K562 (cell line): ENCODE measurements around the gene RABGAP1. TPM values are rescaled to one million over a fixed set of nuclear protein-coding genes. Genes with fewer than 3 reads are reported as not detected.

Experiments
- ATAC-seq: fragments of 200-7000 bp; cut with Tn5 transposase; 3 replicates; pipeline ENCODE4 v1.9.1; 2020; ENCODE audit warnings: moderate library complexity
- BruUV-seq: library from RNA; stranded (reverse); fragments of 400-500 nt; replicated peaks from 2 replicates; lab custom pipeline; 2021; lab: Mats Ljungman, UMichigan
- CTCF ChIA-PET: fragments of 300-600 bp; formaldehyde crosslinking; extraction: SDS; loops from one replicate; lab custom pipeline; 2021; ENCODE audit warnings: low intra/inter-chr PET ratio; lab: Yijun Ruan, JAX
- POLR2A ChIA-PET: fragments of 300-600, 350-650 bp; sonication (Branson Sonifier 250); formaldehyde crosslinking; extraction: SDS; loops from one replicate; lab custom pipeline; 2021; ENCODE audit warnings: antibody characterized with exemption, inconsistent platforms; lab: Yijun Ruan, JAX
- DNase-seq, 4 experiments: peaks; one replicate each; pipeline versions ENCODE4 v3.0.0 to v3.0.0-alpha.2; 2011 to 2018; ENCODE audit warnings: low spot score in 3 of 4, mixed read lengths in 3 of 4; ENCODE audit errors: extremely low read depth in 1 of 4
- FAIRE-seq: peaks from 2 replicates; lab custom pipeline; 2011; peaks lifted over from hg19 to GRCh38; lab: Jason Lieb, UNC
- H2AFZ ChIP-seq: 2 replicates; pipeline ENCODE4 v1.6.0; 2011; ENCODE audit warnings: low read depth, low read length, control low read depth, inconsistent platforms
- H3K27ac ChIP-seq: fragments of 200-600 bp; 3 replicates; pipeline ENCODE4 v1.8.0; 2011; ENCODE audit warnings: low read depth, mild to moderate bottlenecking, control low read depth, inconsistent platforms, low read length, moderate library complexity, mixed read lengths; ENCODE audit errors: extremely low read depth
- H3K27me3 ChIP-seq, 2 experiments: fragments of 300-600 bp in 1 of 2; 2 replicates in 1 of 2; 3 replicates in 1 of 2; pipeline versions ENCODE4 v1.6.0 to v1.8.0; 2011; ENCODE audit warnings: inconsistent platforms in 2 of 2, low read length in 2 of 2, mild to moderate bottlenecking in 1 of 2, mixed read lengths in 1 of 2, moderate library complexity in 1 of 2; ENCODE audit not compliant: control insufficient read depth in 2 of 2, insufficient read depth in 2 of 2
- H3K36me3 ChIP-seq: fragments of 300-600 bp; 3 replicates; pipeline ENCODE4 v1.8.0; 2011; ENCODE audit warnings: mild to moderate bottlenecking, low read length, inconsistent platforms; ENCODE audit not compliant: control insufficient read depth, insufficient read depth
- H3K4me1 ChIP-seq, 2 experiments: fragments of 200-600 bp in 1 of 2; replicated peaks in 1 of 2; 2 replicates in 1 of 2; 3 replicates in 1 of 2; pipeline versions ENCODE4 v1.5.1 to v1.8.0; 2011; ENCODE audit warnings: inconsistent platforms in 2 of 2, low read length in 2 of 2, mild to moderate bottlenecking in 1 of 2, mixed read lengths in 1 of 2, moderate library complexity in 1 of 2; ENCODE audit not compliant: control insufficient read depth in 2 of 2, insufficient read depth in 2 of 2
- H3K4me2 ChIP-seq: 2 replicates; pipeline ENCODE4 v1.6.1; 2011; ENCODE audit warnings: low read length, control low read depth, inconsistent platforms, mixed read lengths; ENCODE audit not compliant: insufficient read depth
- H3K4me3 ChIP-seq: fragments of 200-600 bp; sonication (generic), shearing (Covaris generic); 2 replicates; pipeline ENCODE4 v1.5.1; 2016; ENCODE audit warnings: control low read depth, inconsistent platforms
- H3K79me2 ChIP-seq: fragments of 200-600 bp; 3 replicates; pipeline ENCODE4 v1.8.0; 2011; ENCODE audit warnings: low read length, inconsistent platforms; ENCODE audit not compliant: control insufficient read depth, insufficient read depth
- H3K9ac ChIP-seq, 2 experiments: 2 replicates each; pipeline versions ENCODE4 v1.6.0 to v1.6.1; 2011; ENCODE audit warnings: low read depth in 2 of 2, low read length in 2 of 2, control low read depth in 1 of 2, inconsistent platforms in 1 of 2, mild to moderate bottlenecking in 1 of 2, mixed read lengths in 1 of 2; ENCODE audit not compliant: insufficient read depth in 1 of 2
- H3K9me1 ChIP-seq: one replicate; pipeline ENCODE4 v1.6.0; 2011; ENCODE audit warnings: inconsistent platforms, mild to moderate bottlenecking, low read length, moderate library complexity; ENCODE audit not compliant: control insufficient read depth, insufficient read depth
- H3K9me3 ChIP-seq: replicated peaks from 2 replicates; pipeline ENCODE4 v1.5.1; 2011; ENCODE audit warnings: low read depth, low read length, inconsistent platforms; ENCODE audit not compliant: control insufficient read depth, insufficient read depth
- H4K20me1 ChIP-seq: replicated peaks from 2 replicates; pipeline ENCODE4 v1.6.1; 2011; ENCODE audit warnings: low read length, inconsistent platforms, mixed read lengths; ENCODE audit not compliant: control insufficient read depth, insufficient read depth
- ADNP ChIP-seq: fragments of 200-800 bp; sonication (Bioruptor generic); IDR thresholded peaks from 2 replicates; pipeline ENCODE4 v1.6.1; 2016; ENCODE audit warnings: missing genetic modification characterization, missing compliant biosample characterization
- ATF4 ChIP-seq: fragments of 450-650 bp; formaldehyde crosslinking; IDR thresholded peaks from 2 replicates; pipeline ENCODE4 v1.4.0; 2022; ENCODE audit warnings: mild to moderate bottlenecking, moderate library complexity
- CBFA2T3 ChIP-seq: fragments of 450-650 bp; IDR thresholded peaks from 2 replicates; pipeline ENCODE4 v1.6.1; 2017
- CREB3 ChIP-seq: fragments of 450-650 bp; conservative IDR thresholded peaks from 2 replicates; pipeline ENCODE4 v1.6.1; 2016; ENCODE audit warnings: missing genetic modification characterization, low read depth, mild to moderate bottlenecking, missing compliant biosample characterization, moderate library complexity
- HDAC8 ChIP-seq: fragments of 450-650 bp; IDR thresholded peaks from 2 replicates; pipeline ENCODE4 v1.6.1; 2016; ENCODE audit warnings: mild to moderate bottlenecking, missing genetic modification characterization, moderate library complexity, missing compliant biosample characterization
- NR2C1 ChIP-seq, 2 experiments: fragments of 450-650 bp; IDR thresholded peaks; 2 replicates each; pipeline ENCODE4 v1.6.1; 2017; ENCODE audit warnings: mild to moderate bottlenecking in 2 of 2, antibody characterized with exemption in 1 of 2, inconsistent platforms in 1 of 2, missing compliant biosample characterization in 1 of 2, missing genetic modification characterization in 1 of 2
- WGBS: fragments of 100-300 bp; shearing (Covaris generic); methylation state at CpG from one replicate; pipeline ENCODE4 v1.1.6; 2016; ENCODE audit warnings: low coverage, mixed read lengths; ENCODE audit not compliant: insufficient coverage; ENCODE audit errors: missing lambda C conversion rate; 5-methylcytosine and 5-hydroxymethylcytosine counted together
- in situ Hi-C: fragments of 300-500 bp; cut with MboI; formaldehyde crosslinking; loops from 4 replicates; pipeline ENCODE4 v1.15.0; 2018; ENCODE audit warnings: inconsistent platforms, mixed read lengths
- intact Hi-C: fragments of 100-400 bp; cut with micrococcal nuclease; formaldehyde crosslinking; loops from 2 replicates; pipeline ENCODE4 v1.14.2; 2022
- polyA plus RNA-seq, 8 experiments: library from polyadenylated mRNA; depleted of rRNA in 4 of 8; stranded (reverse) in 5 of 8; unstranded in 3 of 8; fragments of >200 nt; fragmentation: Nextera tagmentation in 2 of 8; fragmentation: Illumina TruSeq in 1 of 8; extraction: Ambion mirVana in 2 of 8; extraction: Trizol in 1 of 8; gene quantifications; 2 replicates each; pipeline versions ENCODE4 v1.2.1 to v1.2.3, GENCODE V29; 2011 to 2014; ENCODE audit warnings: inconsistent platforms in 1 of 8, missing spikeins in 1 of 8
- total RNA-seq, 7 experiments: library from RNA; depleted of rRNA in 6 of 7; stranded (reverse); fragments of >200 nt in 6 of 7; fragmentation: Illumina TruSeq in 2 of 7; extraction: Trizol in 2 of 7; gene quantifications; 2 replicates each; pipeline versions ENCODE4 v1.2.1 to v1.2.3, GENCODE V29; 2011 to 2021; ENCODE audit warnings: low replicate concordance in 1 of 7
- TF ChIP-seq, protein P1 (sequence below): sonication (generic); formaldehyde crosslinking; IDR thresholded peaks from 2 replicates; pipeline ENCODE4 v1.8.0; 2022; ENCODE audit warnings: missing genetic modification reagents, mild to moderate bottlenecking, moderate library complexity, borderline replicate concordance
- TF ChIP-seq, protein P2 (sequence below): sonication (generic); formaldehyde crosslinking; IDR thresholded peaks from 2 replicates; pipeline ENCODE4 v1.9.0; 2022; ENCODE audit warnings: mild to moderate bottlenecking, missing genetic modification reagents
- TF ChIP-seq, protein P3 (sequence below): fragments of 450-650 bp; formaldehyde crosslinking; IDR thresholded peaks from 2 replicates; pipeline ENCODE4 v1.4.0; 2022; ENCODE audit warnings: missing genetic modification characterization

Gene RABGAP1
- total and polyA plus RNA-seq, 9 of the 15 experiments (the other 6 are each of a cell fraction or from before 2014, with no cell fraction given): 1.5 to 22.7 (median 13.1) TPM

- Histone ChIP-seq H3K4me1 (no peaks in the 10 kb centered on the region; a peak in 1 of 5 replicates), H2AFZ (no peak overlapping the region), H3K9me1 (no peaks in the 10 kb centered on the region), H4K20me1 (no peaks in the 10 kb centered on the region), H3K9me3 (no peaks in the 10 kb centered on the region), H3K4me2 (no peak overlapping the region), H3K79me2 (no peaks in the 10 kb centered on the region), H3K27me3 (no peaks in the 10 kb centered on the region), H3K36me3 (peaks cover 46% of the 10 kb centered on the region), H3K4me3 (no peak overlapping the region), H3K9ac (no peak overlapping the region), H3K27ac (no peak overlapping the region)
- WGBS: 69% methylated on average over 1 of the region's 1 CpG
- DNase-seq (no peak), ATAC-seq (no peak; the same call in 1 of the 3 replicates), FAIRE-seq (no peak)
- intact Hi-C loops (loop anchor here (10.0 kb wide), 1 partner anchor 136 kb away; no protein-coding TSS in a partner anchor), in situ Hi-C loops (no loop called here)
- BruUV-seq: no TSS peak
- ChIA-PET CTCF (no interaction called here), POLR2A (no interaction called here)
- TF ChIP-seq, protein P1, sequence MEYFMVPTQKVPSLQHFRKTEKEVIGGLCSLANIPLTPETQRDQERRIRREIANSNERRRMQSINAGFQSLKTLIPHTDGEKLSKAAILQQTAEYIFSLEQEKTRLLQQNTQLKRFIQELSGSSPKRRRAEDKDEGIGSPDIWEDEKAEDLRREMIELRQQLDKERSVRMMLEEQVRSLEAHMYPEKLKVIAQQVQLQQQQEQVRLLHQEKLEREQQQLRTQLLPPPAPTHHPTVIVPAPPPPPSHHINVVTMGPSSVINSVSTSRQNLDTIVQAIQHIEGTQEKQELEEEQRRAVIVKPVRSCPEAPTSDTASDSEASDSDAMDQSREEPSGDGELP (CRISPR knock-in tag): no peak
- peak; percentile 29; the same call in 1 of the 2 replicates for TF ChIP-seq CBFA2T3
These were observed 148.2 kb downstream of the RABGAP1 start for GRCh38 chr9:123089040-123089439.

- DNase-seq: no peak
- no peak overlapping the region for H3K4me2 ChIP-seq
- H2AFZ ChIP-seq: no peak overlapping the region
- no peaks in the 10 kb centered on the region for H3K27me3 ChIP-seq
- ATAC-seq: no peak
- no TSS peak for BruUV-seq
- H4K20me1 ChIP-seq: no peaks in the 10 kb centered on the region
- H3K9me3 ChIP-seq: no peaks in the 10 kb centered on the region
- no peaks in the 10 kb centered on the region for H3K9me1 ChIP-seq
- intact Hi-C loops (loop anchor here (10.0 kb wide), 1 partner anchor 135 kb away; no protein-coding TSS in a partner anchor), in situ Hi-C loops (no loop called here)
- peaks cover 44% of the 10 kb centered on the region for H3K36me3 ChIP-seq
- no peak overlapping the region for H3K9ac ChIP-seq
- POLR2A ChIA-PET: interaction anchor here (1.4 kb wide), 1 partner anchor 12 kb away, joined by 3 read pairs; no protein-coding TSS in a partner anchor
- CTCF ChIA-PET: no interaction called here
- no peak overlapping the region for H3K4me3 ChIP-seq
- no peak for FAIRE-seq
- H3K79me2 ChIP-seq: no peaks in the 10 kb centered on the region
- H3K4me1 ChIP-seq: no peaks in the 10 kb centered on the region; a peak in 1 of 5 replicates
- 92% methylated on average over 5 of the region's 5 CpGs for WGBS
- H3K27ac ChIP-seq: no peak overlapping the region
- TF ChIP-seq NR2C1 (IDR thresholded peaks at IDR 0.05) (no peak), NR2C1 (tag; IDR thresholded peaks at IDR 0.05) (no peak), HDAC8 (tag) (no peak), ATF4 (no peak), CREB3 (tag) (no peak), ADNP (no peak)
- TF ChIP-seq, protein P2, sequence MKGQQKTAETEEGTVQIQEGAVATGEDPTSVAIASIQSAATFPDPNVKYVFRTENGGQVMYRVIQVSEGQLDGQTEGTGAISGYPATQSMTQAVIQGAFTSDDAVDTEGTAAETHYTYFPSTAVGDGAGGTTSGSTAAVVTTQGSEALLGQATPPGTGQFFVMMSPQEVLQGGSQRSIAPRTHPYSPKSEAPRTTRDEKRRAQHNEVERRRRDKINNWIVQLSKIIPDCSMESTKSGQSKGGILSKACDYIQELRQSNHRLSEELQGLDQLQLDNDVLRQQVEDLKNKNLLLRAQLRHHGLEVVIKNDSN: no peak
- TF ChIP-seq, protein P3, sequence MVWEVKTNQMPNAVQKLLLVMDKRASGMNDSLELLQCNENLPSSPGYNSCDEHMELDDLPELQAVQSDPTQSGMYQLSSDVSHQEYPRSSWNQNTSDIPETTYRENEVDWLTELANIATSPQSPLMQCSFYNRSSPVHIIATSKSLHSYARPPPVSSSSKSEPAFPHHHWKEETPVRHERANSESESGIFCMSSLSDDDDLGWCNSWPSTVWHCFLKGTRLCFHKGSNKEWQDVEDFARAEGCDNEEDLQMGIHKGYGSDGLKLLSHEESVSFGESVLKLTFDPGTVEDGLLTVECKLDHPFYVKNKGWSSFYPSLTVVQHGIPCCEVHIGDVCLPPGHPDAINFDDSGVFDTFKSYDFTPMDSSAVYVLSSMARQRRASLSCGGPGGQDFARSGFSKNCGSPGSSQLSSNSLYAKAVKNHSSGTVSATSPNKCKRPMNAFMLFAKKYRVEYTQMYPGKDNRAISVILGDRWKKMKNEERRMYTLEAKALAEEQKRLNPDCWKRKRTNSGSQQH (CRISPR knock-in tag): no peak
These were observed 149.0 kb downstream of the RABGAP1 start for GRCh38 chr9:123089790-123090189.
